ENCODE data around the gene PPP1R14C. TPM values are rescaled to one million over a fixed set of nuclear protein-coding genes. Genes with fewer than 3 reads are reported as not detected.

The PPP1R14C gene
- polyA plus RNA-seq, 1 donor from 2014 or later = 14.0 TPM

DNA sequence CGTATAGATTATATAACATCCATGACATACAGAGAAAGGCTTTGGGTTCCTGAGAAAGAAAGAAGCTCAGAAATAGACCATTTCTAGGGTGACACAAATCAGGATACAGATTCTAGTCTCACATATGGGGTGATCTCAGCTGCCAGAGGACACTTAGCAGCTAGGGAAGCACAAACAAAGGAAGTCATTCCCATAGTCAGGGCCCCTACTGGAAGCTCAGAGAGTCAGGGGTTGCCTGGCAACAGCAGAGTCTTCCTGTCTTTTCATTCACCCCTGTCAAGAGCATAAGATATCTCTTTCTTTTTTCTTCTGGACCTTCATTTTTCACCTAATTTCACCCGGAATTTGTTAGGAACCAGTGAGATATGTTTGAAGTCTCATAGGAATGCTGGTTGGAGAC is 144.1 kb downstream of the PPP1R14C start:
- Histone ChIP-seq H2AFZ (ENCODE audit: low read depth, low read length) (no peak overlapping the region), H4K20me1 (ENCODE audit: insufficient read depth) (no peaks in the 10 kb centered on the region), H3K79me2 (replicated peaks; ENCODE audit: insufficient read depth, low read length) (no peaks in the 10 kb centered on the region), H3K36me3 (ENCODE audit: insufficient read depth, low read length) (no peaks in the 10 kb centered on the region), H3K27ac (ENCODE audit: low read length) (peak overlapping the region; percentile 18), H3K9me3 (ENCODE audit: low read length) (no peaks in the 10 kb centered on the region), H3K9ac (ENCODE audit: low read length) (no peak overlapping the region), H3K4me2 (ENCODE audit: low read length) (no peak overlapping the region), H3K4me3 (ENCODE audit: low read length) (no peak overlapping the region), H3F3A (ENCODE audit: insufficient read depth, low read length, poor library complexity, severe bottlenecking) (no peaks in the 10 kb centered on the region), H3K9me2 (ENCODE audit: insufficient read depth, low read length) (no peaks in the 10 kb centered on the region), H3K27me3 (ENCODE audit: insufficient read depth, low read depth, low read length) (no peaks in the 10 kb centered on the region)
- TF ChIP-seq TAF1 (IDR thresholded peaks at IDR 0.05; ENCODE audit: low read depth) (no peak), POLR2AphosphoS5 (IDR thresholded peaks at IDR 0.05) (no peak), RAD21 (conservative IDR thresholded peaks at IDR 0.05) (no peak), MXI1 (conservative IDR thresholded peaks at IDR 0.05; ENCODE audit: poor library complexity, severe bottlenecking) (no peak), EP300 (conservative IDR thresholded peaks at IDR 0.05; ENCODE audit: poor library complexity, severe bottlenecking) (no peak), SMC3 (conservative IDR thresholded peaks at IDR 0.05; ENCODE audit: poor library complexity) (no peak), EZH2 (IDR thresholded peaks at IDR 0.05; ENCODE audit: borderline replicate concordance, insufficient read depth, low read length, poor library complexity, severe bottlenecking) (no peak)
- TF ChIP-seq, protein P1, sequence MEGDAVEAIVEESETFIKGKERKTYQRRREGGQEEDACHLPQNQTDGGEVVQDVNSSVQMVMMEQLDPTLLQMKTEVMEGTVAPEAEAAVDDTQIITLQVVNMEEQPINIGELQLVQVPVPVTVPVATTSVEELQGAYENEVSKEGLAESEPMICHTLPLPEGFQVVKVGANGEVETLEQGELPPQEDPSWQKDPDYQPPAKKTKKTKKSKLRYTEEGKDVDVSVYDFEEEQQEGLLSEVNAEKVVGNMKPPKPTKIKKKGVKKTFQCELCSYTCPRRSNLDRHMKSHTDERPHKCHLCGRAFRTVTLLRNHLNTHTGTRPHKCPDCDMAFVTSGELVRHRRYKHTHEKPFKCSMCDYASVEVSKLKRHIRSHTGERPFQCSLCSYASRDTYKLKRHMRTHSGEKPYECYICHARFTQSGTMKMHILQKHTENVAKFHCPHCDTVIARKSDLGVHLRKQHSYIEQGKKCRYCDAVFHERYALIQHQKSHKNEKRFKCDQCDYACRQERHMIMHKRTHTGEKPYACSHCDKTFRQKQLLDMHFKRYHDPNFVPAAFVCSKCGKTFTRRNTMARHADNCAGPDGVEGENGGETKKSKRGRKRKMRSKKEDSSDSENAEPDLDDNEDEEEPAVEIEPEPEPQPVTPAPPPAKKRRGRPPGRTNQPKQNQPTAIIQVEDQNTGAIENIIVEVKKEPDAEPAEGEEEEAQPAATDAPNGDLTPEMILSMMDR (IDR thresholded peaks at IDR 0.05; ENCODE audit: poor library complexity, severe bottlenecking) = no peak
- TF ChIP-seq, protein P2, sequence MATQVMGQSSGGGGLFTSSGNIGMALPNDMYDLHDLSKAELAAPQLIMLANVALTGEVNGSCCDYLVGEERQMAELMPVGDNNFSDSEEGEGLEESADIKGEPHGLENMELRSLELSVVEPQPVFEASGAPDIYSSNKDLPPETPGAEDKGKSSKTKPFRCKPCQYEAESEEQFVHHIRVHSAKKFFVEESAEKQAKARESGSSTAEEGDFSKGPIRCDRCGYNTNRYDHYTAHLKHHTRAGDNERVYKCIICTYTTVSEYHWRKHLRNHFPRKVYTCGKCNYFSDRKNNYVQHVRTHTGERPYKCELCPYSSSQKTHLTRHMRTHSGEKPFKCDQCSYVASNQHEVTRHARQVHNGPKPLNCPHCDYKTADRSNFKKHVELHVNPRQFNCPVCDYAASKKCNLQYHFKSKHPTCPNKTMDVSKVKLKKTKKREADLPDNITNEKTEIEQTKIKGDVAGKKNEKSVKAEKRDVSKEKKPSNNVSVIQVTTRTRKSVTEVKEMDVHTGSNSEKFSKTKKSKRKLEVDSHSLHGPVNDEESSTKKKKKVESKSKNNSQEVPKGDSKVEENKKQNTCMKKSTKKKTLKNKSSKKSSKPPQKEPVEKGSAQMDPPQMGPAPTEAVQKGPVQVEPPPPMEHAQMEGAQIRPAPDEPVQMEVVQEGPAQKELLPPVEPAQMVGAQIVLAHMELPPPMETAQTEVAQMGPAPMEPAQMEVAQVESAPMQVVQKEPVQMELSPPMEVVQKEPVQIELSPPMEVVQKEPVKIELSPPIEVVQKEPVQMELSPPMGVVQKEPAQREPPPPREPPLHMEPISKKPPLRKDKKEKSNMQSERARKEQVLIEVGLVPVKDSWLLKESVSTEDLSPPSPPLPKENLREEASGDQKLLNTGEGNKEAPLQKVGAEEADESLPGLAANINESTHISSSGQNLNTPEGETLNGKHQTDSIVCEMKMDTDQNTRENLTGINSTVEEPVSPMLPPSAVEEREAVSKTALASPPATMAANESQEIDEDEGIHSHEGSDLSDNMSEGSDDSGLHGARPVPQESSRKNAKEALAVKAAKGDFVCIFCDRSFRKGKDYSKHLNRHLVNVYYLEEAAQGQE (IDR thresholded peaks at IDR 0.05; ENCODE audit: borderline replicate concordance) = no peak

- H3K9me2 ChIP-seq (ENCODE audit: insufficient read depth, low read length) = no peaks in the 10 kb centered on the region
- no peaks in the 10 kb centered on the region for H3K9me3 ChIP-seq (ENCODE audit: low read length)
- no peaks in the 10 kb centered on the region for H3K36me3 ChIP-seq (ENCODE audit: insufficient read depth, low read length)
- no peak overlapping the region for H3K4me2 ChIP-seq (ENCODE audit: low read length)
- no peaks in the 10 kb centered on the region for H3F3A ChIP-seq (ENCODE audit: insufficient read depth, low read length, poor library complexity, severe bottlenecking)
- no peaks in the 10 kb centered on the region for H4K20me1 ChIP-seq (ENCODE audit: insufficient read depth)
- no peak overlapping the region for H3K4me3 ChIP-seq (ENCODE audit: low read length)
- TF ChIP-seq MXI1 (conservative IDR thresholded peaks at IDR 0.05; ENCODE audit: poor library complexity, severe bottlenecking) (no peak), EZH2 (IDR thresholded peaks at IDR 0.05; ENCODE audit: borderline replicate concordance, insufficient read depth, low read length, poor library complexity, severe bottlenecking) (no peak), RAD21 (conservative IDR thresholded peaks at IDR 0.05) (no peak), TAF1 (IDR thresholded peaks at IDR 0.05; ENCODE audit: low read depth) (no peak), EP300 (conservative IDR thresholded peaks at IDR 0.05; ENCODE audit: poor library complexity, severe bottlenecking) (no peak), SMC3 (conservative IDR thresholded peaks at IDR 0.05; ENCODE audit: poor library complexity) (no peak), POLR2AphosphoS5 (IDR thresholded peaks at IDR 0.05) (no peak)
- TF ChIP-seq, protein P1 (IDR thresholded peaks at IDR 0.05; ENCODE audit: poor library complexity, severe bottlenecking) = no peak
- TF ChIP-seq, protein P2 (IDR thresholded peaks at IDR 0.05; ENCODE audit: borderline replicate concordance) = no peak
- H3K79me2 ChIP-seq (replicated peaks; ENCODE audit: insufficient read depth, low read length) = no peaks in the 10 kb centered on the region
- no peak overlapping the region for H2AFZ ChIP-seq (ENCODE audit: low read depth, low read length)
- no peak overlapping the region for H3K9ac ChIP-seq (ENCODE audit: low read length)
- no peak overlapping the region for H3K27ac ChIP-seq (ENCODE audit: low read length)
- H3K27me3 ChIP-seq (ENCODE audit: insufficient read depth, low read depth, low read length) = no peaks in the 10 kb centered on the region
These were observed 145.6 kb downstream of the PPP1R14C start for GRCh38 chr6:150288456-150288855.

Data from neural cell (in vitro differentiated cells).